MM.1S (cell line): Measurements from ENCODE around the gene BACE2.

Experiments
- EZH2 ChIP-seq: fragments of 300-600 bp; sonication (generic); optimal IDR thresholded peaks from 2 replicates; pipeline ENCODE3; 2017; ENCODE audit warnings: low read depth, mild to moderate bottlenecking, antibody characterized with exemption, low read length, mixed read lengths
- EZH2phosphoT487 ChIP-seq: fragments of 300-600 bp; sonication (generic); IDR thresholded peaks from 2 replicates; pipeline ENCODE4 v1.6.1; 2018; ENCODE audit warnings: antibody characterized with exemption, low read length
- TF ChIP-seq, protein P1 (sequence below): fragments of 300-600 bp; sonication (generic); IDR thresholded peaks from 2 replicates; pipeline ENCODE4 v1.5.1; 2016; ENCODE audit warnings: antibody characterized with exemption, low read length, mixed read lengths

- TF ChIP-seq EZH2 (no peak), EZH2phosphoT487 (no peak)
- TF ChIP-seq, protein P1, sequence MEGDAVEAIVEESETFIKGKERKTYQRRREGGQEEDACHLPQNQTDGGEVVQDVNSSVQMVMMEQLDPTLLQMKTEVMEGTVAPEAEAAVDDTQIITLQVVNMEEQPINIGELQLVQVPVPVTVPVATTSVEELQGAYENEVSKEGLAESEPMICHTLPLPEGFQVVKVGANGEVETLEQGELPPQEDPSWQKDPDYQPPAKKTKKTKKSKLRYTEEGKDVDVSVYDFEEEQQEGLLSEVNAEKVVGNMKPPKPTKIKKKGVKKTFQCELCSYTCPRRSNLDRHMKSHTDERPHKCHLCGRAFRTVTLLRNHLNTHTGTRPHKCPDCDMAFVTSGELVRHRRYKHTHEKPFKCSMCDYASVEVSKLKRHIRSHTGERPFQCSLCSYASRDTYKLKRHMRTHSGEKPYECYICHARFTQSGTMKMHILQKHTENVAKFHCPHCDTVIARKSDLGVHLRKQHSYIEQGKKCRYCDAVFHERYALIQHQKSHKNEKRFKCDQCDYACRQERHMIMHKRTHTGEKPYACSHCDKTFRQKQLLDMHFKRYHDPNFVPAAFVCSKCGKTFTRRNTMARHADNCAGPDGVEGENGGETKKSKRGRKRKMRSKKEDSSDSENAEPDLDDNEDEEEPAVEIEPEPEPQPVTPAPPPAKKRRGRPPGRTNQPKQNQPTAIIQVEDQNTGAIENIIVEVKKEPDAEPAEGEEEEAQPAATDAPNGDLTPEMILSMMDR: no peak
These were observed 17.8 kb downstream of the BACE2 start for GRCh38 chr21:41185802-41186201.
